BLaER1 treated with 17β-estradiol and CSF1 and Interleukin-3, amounts not matched to agents 10 nM and 100 nM (cell line): ENCODE measurements around the gene RHBDD3.

Experiments used
- H3K27ac ChIP-seq, 11 experiments: shearing (Covaris generic); formaldehyde crosslinking; 2 replicates each; pipeline ENCODE4 v1.8.1; 2022
- H3K27me3 ChIP-seq, 11 experiments: shearing (Covaris generic); formaldehyde crosslinking; 2 replicates each; pipeline ENCODE4 v1.8.1; 2022
- H3K36me3 ChIP-seq, 11 experiments: shearing (Covaris generic); formaldehyde crosslinking; 2 replicates each; pipeline ENCODE4 v1.8.1; 2022
- H3K4me1 ChIP-seq, 10 experiments: shearing (Covaris generic); formaldehyde crosslinking; 2 replicates each; pipeline ENCODE4 v1.8.1; 2022
- H3K4me2 ChIP-seq, 11 experiments: shearing (Covaris generic); formaldehyde crosslinking; 2 replicates each; pipeline ENCODE4 v1.8.1; 2022
- H3K4me3 ChIP-seq, 10 experiments: shearing (Covaris generic); formaldehyde crosslinking; 2 replicates each; pipeline ENCODE4 v1.8.1; 2022
- H3K9ac ChIP-seq, 11 experiments: shearing (Covaris generic); formaldehyde crosslinking; 2 replicates each; pipeline ENCODE4 v1.8.1; 2022
- H3K9me3 ChIP-seq, 11 experiments: shearing (Covaris generic); formaldehyde crosslinking; replicated peaks in 1 of 11; 2 replicates each; pipeline ENCODE4 v1.8.1; 2022
- H4K20me1 ChIP-seq, 11 experiments: shearing (Covaris generic); formaldehyde crosslinking; 2 replicates each; pipeline ENCODE4 v1.8.1; 2022
- Cebpa-rat ChIP-seq, 11 experiments: shearing (Covaris generic); IDR thresholded peaks; 2 replicates each; pipeline ENCODE4 v1.8.1; 2022

Gene RHBDD3

DNA sequence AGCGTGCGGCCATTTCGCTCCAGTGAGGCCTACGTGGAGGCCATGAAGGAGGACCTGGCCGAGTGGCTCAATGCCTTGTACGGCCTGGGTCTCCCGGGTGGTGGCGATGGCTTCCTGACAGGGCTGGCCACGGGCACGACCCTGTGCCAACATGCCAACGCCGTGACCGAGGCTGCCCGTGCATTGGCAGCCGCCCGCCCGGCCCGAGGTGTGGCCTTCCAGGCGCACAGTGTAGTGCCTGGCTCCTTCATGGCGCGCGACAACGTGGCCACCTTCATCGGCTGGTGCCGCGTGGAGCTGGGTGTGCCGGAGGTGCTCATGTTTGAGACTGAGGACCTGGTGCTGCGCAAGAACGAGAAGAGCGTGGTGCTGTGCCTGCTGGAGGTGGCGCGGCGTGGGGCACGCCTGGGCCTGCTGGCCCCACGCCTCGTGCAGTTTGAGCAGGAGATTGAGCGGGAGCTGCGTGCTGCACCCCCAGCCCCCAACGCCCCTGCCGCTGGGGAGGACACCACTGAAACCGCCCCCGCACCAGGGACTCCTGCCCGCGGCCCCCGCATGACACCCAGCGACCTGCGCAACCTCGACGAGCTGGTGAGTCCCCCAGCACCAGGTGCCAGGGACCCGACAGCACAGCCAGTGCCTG is 40.5 kb upstream of the RHBDD3 start:
- H3K4me1 ChIP-seq = peaks cover 65 to 88% (median 79%) of the 10 kb centered on the region in 10 experiments
- peak overlapping the region in 3 of 11 experiments; percentile 5 to 55 (median 38); a peak in 2 of 22 replicates for H3K9ac ChIP-seq
- TF ChIP-seq Cebpa-rat (IDR thresholded peaks at IDR 0.05) = no peak
- H3K4me3 ChIP-seq = peak overlapping the region in 3 of 10 experiments; percentile 26 to 82 (median 31); a peak in 5 of 20 replicates
- peaks cover 8 to 68% (median 60%) of the 10 kb centered on the region in 11 experiments for H3K27me3 ChIP-seq
- H3K36me3 ChIP-seq = no peaks in the 10 kb centered on the region
- H3K9me3 ChIP-seq = no peaks in the 10 kb centered on the region
- peaks cover 7 to 58% (median 30%) of the 10 kb centered on the region in 11 experiments; a peak in 19 of 22 replicates for H4K20me1 ChIP-seq
- no peak overlapping the region for H3K27ac ChIP-seq
- peak overlapping the region; percentile 60 to 99 (median 89) for H3K4me2 ChIP-seq

DNA sequence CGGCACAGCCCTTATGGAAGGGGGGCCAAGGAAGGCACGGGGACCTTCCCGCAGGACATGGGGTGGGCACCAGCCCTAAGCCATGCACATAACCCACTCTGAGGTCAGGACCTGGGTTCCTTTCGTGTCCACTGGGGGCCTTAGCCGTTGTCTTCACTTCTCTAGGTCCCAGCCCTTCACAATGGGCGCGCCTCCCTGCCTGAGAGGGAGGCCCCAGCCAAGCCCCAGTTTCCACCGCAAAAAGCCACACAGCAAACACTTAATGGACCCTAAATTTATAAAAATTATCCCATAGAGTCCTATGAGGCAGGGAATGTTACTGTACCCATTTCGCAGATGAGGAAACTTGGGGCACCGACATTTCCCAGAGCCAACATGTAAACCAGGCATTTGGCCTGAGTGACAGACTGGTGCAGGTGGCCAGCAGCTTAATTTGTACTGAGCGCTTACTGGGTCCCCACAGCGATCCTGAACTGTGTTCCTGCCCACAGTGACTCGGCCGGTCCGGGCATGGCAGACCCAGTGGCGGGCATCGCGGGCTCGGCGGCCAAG is 39.9 kb upstream of the RHBDD3 start:
- H3K4me1 ChIP-seq = peaks cover 71 to 94% (median 85%) of the 10 kb centered on the region in 10 experiments
- peak overlapping the region; percentile 60 to 99 (median 99); a peak in 21 of 22 replicates for H3K4me2 ChIP-seq
- no peaks in the 10 kb centered on the region for H3K36me3 ChIP-seq
- peak overlapping the region in 6 of 10 experiments; percentile 61 to 82 (median 68); a peak in 10 of 20 replicates for H3K4me3 ChIP-seq
- H3K27me3 ChIP-seq = peaks cover 3 to 62% (median 54%) of the 10 kb centered on the region in 11 experiments; a peak in 19 of 22 replicates
- peak overlapping the region in 1 of 11 experiments; percentile 86; a peak in 1 of 22 replicates for H3K27ac ChIP-seq
- H3K9me3 ChIP-seq = no peaks in the 10 kb centered on the region
- H3K9ac ChIP-seq = peak overlapping the region in 4 of 11 experiments; percentile 78 to 96 (median 85); a peak in 7 of 22 replicates
- no peak for TF ChIP-seq Cebpa-rat (IDR thresholded peaks at IDR 0.05)
- H4K20me1 ChIP-seq = peaks cover 7 to 58% (median 36%) of the 10 kb centered on the region in 11 experiments; a peak in 19 of 22 replicates

DNA sequence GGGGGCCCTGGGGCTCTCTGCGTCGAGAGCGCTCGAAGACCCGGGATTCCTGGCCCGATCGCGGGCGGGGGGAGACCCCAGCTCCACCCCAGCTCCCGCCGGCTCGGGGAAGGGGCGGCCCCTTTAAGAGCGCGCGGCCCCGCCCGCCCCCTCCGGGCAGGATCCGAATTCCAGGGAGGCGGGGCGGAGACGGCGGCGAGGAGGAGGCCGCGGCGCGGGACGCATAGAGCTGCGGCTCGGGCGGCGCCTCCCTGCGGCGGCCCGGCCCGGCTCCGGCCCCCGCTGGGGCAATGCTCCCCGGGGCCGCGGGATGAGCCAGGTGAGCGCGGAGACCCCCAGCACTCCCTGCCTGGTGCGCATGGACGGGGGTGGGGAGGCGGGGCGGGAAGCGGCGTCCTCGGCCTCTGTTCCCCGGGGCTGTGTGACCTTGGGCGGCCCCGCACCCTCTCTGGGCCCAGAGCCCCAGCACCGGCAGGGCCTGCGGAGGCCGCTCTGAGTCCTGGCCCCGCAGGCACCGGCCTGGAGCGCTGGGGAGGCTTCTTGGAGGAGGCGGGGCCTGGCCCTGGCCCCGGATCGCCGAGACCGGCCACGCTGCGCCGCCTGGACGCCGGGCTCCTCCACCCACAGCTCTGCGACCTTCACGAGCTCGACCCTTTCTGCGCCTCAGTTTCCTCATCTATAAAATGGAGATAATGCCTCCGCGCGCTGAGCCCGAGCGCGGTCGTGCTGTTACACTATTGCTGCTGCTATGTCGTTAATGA is 39.2 kb upstream of the RHBDD3 start:
- Histone ChIP-seq H3K9ac (peak overlapping the region; percentile 62 to 96 (median 77)), H3K4me3 (peak overlapping the region; percentile 60 to 82 (median 65)), H3K4me1 (peaks cover 77 to 95% (median 87%) of the 10 kb centered on the region in 10 experiments), H3K9me3 (no peaks in the 10 kb centered on the region), H4K20me1 (peaks cover 8 to 58% (median 42%) of the 10 kb centered on the region in 11 experiments; a peak in 19 of 22 replicates), H3K36me3 (no peaks in the 10 kb centered on the region), H3K27ac (peak overlapping the region; percentile 39 to 96 (median 60); a peak in 21 of 22 replicates), H3K27me3 (peaks cover 0 to 56% (median 48%) of the 10 kb centered on the region in 11 experiments; a peak in 18 of 22 replicates), H3K4me2 (peak overlapping the region; percentile 89 to 99 (median 99))
- no peak for TF ChIP-seq Cebpa-rat (IDR thresholded peaks at IDR 0.05)

DNA sequence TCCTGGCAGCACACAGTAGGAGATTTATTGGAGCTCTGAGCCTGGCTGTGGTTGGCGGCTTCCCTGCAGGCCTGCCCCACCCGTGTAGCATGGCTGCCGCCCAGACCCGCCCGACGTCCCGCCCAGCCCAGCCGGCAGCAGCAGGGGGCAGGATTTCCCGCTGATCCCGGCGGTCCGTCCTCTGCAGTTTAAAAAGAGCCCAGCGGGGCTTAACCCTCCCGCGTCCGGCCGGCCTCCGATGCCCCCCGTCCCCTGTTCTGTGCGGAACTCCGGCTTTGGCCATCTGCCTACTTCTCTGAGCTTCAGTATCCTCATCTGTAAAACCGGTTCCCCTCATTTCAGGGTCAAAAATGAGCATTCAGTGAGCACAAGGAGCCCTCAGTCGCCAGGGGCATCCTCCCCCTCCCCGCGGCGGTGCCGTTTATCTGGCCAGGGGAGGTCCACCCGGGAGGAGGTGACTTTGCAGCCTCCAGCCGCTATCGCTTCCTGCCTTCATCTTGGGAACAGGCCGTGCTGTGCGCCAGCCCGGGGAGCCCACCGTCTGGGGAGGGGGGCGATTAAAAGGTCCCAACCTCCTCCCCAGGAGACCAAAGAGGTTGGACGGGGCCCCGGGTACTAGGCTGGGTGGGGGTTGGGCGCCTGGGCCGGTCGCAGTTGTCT is 38.5 kb upstream of the RHBDD3 start, which contains the start of gene GAS2L1:
Gene GAS2L1 (plus strand): TSS at position 476 of the 660 bp plus-strand sequence. CDS start 1,456 bp downstream, outside the sequence.
- peaks cover 75 to 95% (median 83%) of the 10 kb centered on the region in 10 experiments for H3K4me1 ChIP-seq
- no peaks in the 10 kb centered on the region for H3K9me3 ChIP-seq
- H3K9ac ChIP-seq = peak within 1 kb of the TSS; percentile 62 to 96 (median 77)
- H3K27me3 ChIP-seq = peaks cover 0 to 49% (median 44%) of the 10 kb centered on the region in 11 experiments; a peak in 18 of 22 replicates
- peaks cover 5 to 58% (median 42%) of the 10 kb centered on the region in 11 experiments; a peak in 21 of 22 replicates for H4K20me1 ChIP-seq
- H3K27ac ChIP-seq = peak within 1 kb of the TSS; percentile 39 to 96 (median 60); a peak in 21 of 22 replicates
- TF ChIP-seq Cebpa-rat (IDR thresholded peaks at IDR 0.05) = no peak
- H3K4me3 ChIP-seq = peak within 1 kb of the TSS; percentile 60 to 82 (median 65)
- H3K4me2 ChIP-seq = peak within 1 kb of the TSS; percentile 89 to 99 (median 99)
- peaks cover 0 to 5% (median under 1%) of the 10 kb centered on the region in 11 experiments; a peak in 9 of 22 replicates for H3K36me3 ChIP-seq

DNA sequence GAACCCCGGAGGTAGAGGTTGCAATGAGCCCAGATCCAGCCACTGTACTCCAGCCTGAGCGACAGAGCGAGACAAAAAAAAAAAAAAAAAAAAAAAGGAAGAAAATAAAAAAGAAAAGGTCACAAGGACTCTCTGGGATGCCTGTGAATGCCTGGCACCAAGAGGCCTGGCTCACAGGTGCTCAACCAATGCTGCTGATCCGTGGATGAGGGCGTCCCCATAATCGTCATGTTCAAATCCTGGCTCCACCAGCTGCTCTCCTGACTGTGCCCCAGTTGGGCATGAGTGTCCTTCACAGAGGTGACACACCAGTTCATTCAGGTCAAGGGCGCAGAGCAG is 38.0 kb upstream of the RHBDD3 start:
- peaks cover 3 to 10% (median 6%) of the 10 kb centered on the region in 11 experiments for H3K36me3 ChIP-seq
- peak overlapping the region in 8 of 11 experiments; percentile 63 to 96 (median 78); a peak in 10 of 22 replicates for H3K9ac ChIP-seq
- peak overlapping the region in 9 of 10 experiments; percentile 60 to 82 (median 64); a peak in 10 of 20 replicates for H3K4me3 ChIP-seq
- no peaks in the 10 kb centered on the region for H3K9me3 ChIP-seq
- H3K4me1 ChIP-seq = peaks cover 70 to 95% (median 79%) of the 10 kb centered on the region in 10 experiments
- H3K27me3 ChIP-seq = peaks cover 0 to 49% (median 44%) of the 10 kb centered on the region in 11 experiments; a peak in 18 of 22 replicates
- peak overlapping the region in 3 of 11 experiments; percentile 51 to 82 (median 80); a peak in 5 of 22 replicates for H3K27ac ChIP-seq
- H3K4me2 ChIP-seq = peak overlapping the region; percentile 89 to 99 (median 99)
- H4K20me1 ChIP-seq = peaks cover 9 to 59% (median 47%) of the 10 kb centered on the region in 11 experiments; a peak in 21 of 22 replicates
- TF ChIP-seq Cebpa-rat (IDR thresholded peaks at IDR 0.05) = no peak

DNA sequence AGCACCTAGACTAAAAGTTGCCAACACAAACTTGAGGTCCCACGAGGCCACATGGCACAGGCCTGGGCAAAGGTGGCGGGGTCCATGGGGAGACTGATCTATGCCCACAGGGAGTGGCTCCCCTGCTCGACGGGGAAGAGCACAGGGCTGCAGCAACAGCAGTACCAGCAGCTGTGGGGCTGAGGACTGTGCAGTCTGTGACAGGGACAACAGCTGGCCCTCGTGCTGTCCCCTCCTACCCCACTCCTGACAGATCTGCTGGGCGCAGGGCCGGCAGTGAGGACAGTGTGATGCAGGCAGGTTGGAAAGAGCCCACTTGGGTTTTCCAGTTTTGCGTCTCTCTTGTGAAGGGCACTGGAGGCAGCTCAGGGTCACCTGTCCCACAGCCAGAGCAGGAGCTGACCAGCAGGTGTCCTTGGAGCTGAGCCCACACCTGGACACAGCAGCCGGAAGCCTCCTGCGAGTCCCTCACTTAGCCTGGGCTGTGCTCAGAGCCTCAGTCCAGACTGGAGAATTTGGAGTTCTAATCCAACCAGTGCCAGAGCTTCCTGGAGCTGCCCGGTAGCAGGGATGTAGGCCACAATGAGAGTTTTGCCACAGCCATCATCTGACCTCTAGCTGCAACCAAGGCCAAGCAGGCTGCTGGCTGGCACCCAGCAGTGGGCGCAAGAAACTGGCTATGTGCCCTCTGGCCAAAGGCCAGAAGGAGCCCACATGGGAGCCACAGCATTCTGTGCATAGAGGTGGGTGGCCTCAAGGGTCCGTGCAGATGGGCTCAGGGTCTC is 35.1 kb upstream of the RHBDD3 start:
- Histone ChIP-seq H3K4me1 (peaks cover 47 to 66% (median 51%) of the 10 kb centered on the region in 10 experiments), H3K27me3 (peaks cover 0 to 32% (median 29%) of the 10 kb centered on the region in 11 experiments; a peak in 18 of 22 replicates), H3K4me3 (no peak overlapping the region), H3K4me2 (peak overlapping the region; percentile 59 to 99 (median 77)), H3K27ac (peak overlapping the region in 10 of 11 experiments; percentile 29 to 63 (median 49); a peak in 20 of 22 replicates), H4K20me1 (peaks cover 30 to 63% (median 57%) of the 10 kb centered on the region in 11 experiments), H3K9ac (peak overlapping the region in 9 of 11 experiments; percentile 8 to 50 (median 31); a peak in 15 of 22 replicates), H3K9me3 (no peaks in the 10 kb centered on the region), H3K36me3 (peaks cover 33 to 39% (median 35%) of the 10 kb centered on the region in 11 experiments)
- TF ChIP-seq Cebpa-rat (IDR thresholded peaks at IDR 0.05) = no peak

DNA sequence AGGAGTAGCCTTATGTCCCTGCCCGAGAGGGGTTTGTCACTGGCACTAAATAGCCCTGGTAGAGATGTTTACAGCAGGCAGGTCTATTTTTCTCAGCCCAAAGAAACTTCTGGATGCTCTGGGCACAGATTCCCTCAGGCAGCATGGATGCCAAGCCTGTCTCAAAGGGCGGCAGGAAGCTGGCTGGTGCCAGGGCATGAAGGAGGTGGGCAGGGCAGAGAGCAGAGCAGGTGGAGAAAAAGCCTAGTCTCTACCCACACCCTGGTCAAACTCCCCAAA is 34.6 kb upstream of the RHBDD3 start:
- H4K20me1 ChIP-seq = peaks cover 35 to 63% (median 61%) of the 10 kb centered on the region in 11 experiments
- peaks cover 0 to 27% (median 23%) of the 10 kb centered on the region in 11 experiments; a peak in 18 of 22 replicates for H3K27me3 ChIP-seq
- H3K4me2 ChIP-seq = peak overlapping the region; percentile 59 to 99 (median 77); a peak in 21 of 22 replicates
- H3K27ac ChIP-seq = peak overlapping the region in 6 of 11 experiments; percentile 32 to 63 (median 53); a peak in 10 of 22 replicates
- H3K9me3 ChIP-seq = no peaks in the 10 kb centered on the region
- H3K9ac ChIP-seq = peak overlapping the region in 5 of 11 experiments; percentile 15 to 50 (median 31); a peak in 5 of 22 replicates
- TF ChIP-seq Cebpa-rat (IDR thresholded peaks at IDR 0.05) = no peak
- peaks cover 44 to 61% (median 49%) of the 10 kb centered on the region in 10 experiments for H3K4me1 ChIP-seq
- no peak overlapping the region for H3K4me3 ChIP-seq
- peaks cover 38 to 44% (median 40%) of the 10 kb centered on the region in 11 experiments for H3K36me3 ChIP-seq
